SU-DHL-6 (cell line): ENCODE results near the gene SUMO4.

Experiments used
- H2AFZ ChIP-seq: fragments of 200-600 bp; sonication (generic); 2 replicates; pipeline ENCODE4 v1.6.1; 2014; ENCODE audit warnings: low read depth, mild to moderate bottlenecking, moderate library complexity, mixed read lengths, antibody characterized with exemption, low read length; ENCODE audit not compliant: severe bottlenecking
- H3F3A ChIP-seq: fragments of 200-600 bp; shearing (Covaris generic); 2 replicates; pipeline ENCODE4 v1.6.0; 2016; ENCODE audit warnings: antibody characterized with exemption, mild to moderate bottlenecking; ENCODE audit not compliant: insufficient read depth
- H3K27ac ChIP-seq: fragments of 200-600 bp; sonication (generic); 2 replicates; pipeline ENCODE4 v1.5.1; 2016; ENCODE audit warnings: low read depth, mild to moderate bottlenecking, low read length, moderate library complexity, mixed read lengths
- H3K27me3 ChIP-seq: fragments of 200-600 bp; sonication (generic), shearing (Covaris generic); 2 replicates; pipeline ENCODE4 v1.6.0; 2014; ENCODE audit warnings: mild to moderate bottlenecking, low read length
- H3K36me3 ChIP-seq: fragments of 200-600 bp; sonication (generic); 2 replicates; pipeline ENCODE4 v1.6.1; 2014; ENCODE audit warnings: mild to moderate bottlenecking, low read length, mixed read lengths
- H3K4me2 ChIP-seq: fragments of 300-600, 200-600 bp; shearing (Covaris generic), sonication (generic); 2 replicates; pipeline ENCODE4 v1.6.0; 2014; ENCODE audit warnings: low read length, low read depth, mild to moderate bottlenecking; ENCODE audit not compliant: poor library complexity, severe bottlenecking
- H3K4me3 ChIP-seq: fragments of 200-600 bp; sonication (generic); 2 replicates; pipeline ENCODE4 v1.5.1; 2014; ENCODE audit warnings: antibody characterized with exemption, low read length, mild to moderate bottlenecking, mixed read lengths; ENCODE audit not compliant: insufficient read depth, poor library complexity, severe bottlenecking
- H3K79me2 ChIP-seq: fragments of 200-600 bp; sonication (generic); 2 replicates; pipeline ENCODE4 v1.6.1; 2014; ENCODE audit warnings: mild to moderate bottlenecking, low read length, moderate library complexity; ENCODE audit not compliant: insufficient read depth
- H3K9ac ChIP-seq: fragments of 200-600 bp; sonication (generic); 2 replicates; pipeline ENCODE4 v1.7.0; 2014; ENCODE audit warnings: mild to moderate bottlenecking, low read length
- H3K9me2 ChIP-seq: fragments of 200-600 bp; sonication (generic); replicated peaks from 2 replicates; pipeline ENCODE4 v1.6.1; 2014; ENCODE audit warnings: low read length; ENCODE audit not compliant: insufficient read depth
- H3K9me3 ChIP-seq: fragments of 200-600 bp; sonication (generic); 2 replicates; pipeline ENCODE4 v1.6.1; 2014; ENCODE audit warnings: low read length, mixed read lengths; ENCODE audit not compliant: insufficient read depth
- H4K20me1 ChIP-seq: fragments of 200-600 bp; sonication (generic); 2 replicates; pipeline ENCODE4 v1.6.1; 2014; ENCODE audit warnings: low read depth, mild to moderate bottlenecking, antibody characterized with exemption, low read length, moderate library complexity, mixed read lengths
- CTCF ChIP-seq: fragments of 200-600 bp; sonication (generic); IDR thresholded peaks from one replicate; pipeline ENCODE4 v1.5.1; 2017; ENCODE audit warnings: antibody characterized with exemption, mild to moderate bottlenecking, low read length, moderate library complexity; ENCODE audit not compliant: insufficient read depth, poor library complexity, severe bottlenecking
- EZH2phosphoT487 ChIP-seq: fragments of 200-600 bp; sonication (generic), shearing (Covaris generic); conservative IDR thresholded peaks from 2 replicates; pipeline ENCODE4 v1.6.1; 2018; ENCODE audit warnings: mild to moderate bottlenecking, antibody characterized with exemption, low read length, moderate library complexity, mixed read lengths

The SUMO4 gene

GRCh38 chr6:149429427-149430360, 29.6 kb downstream of the SUMO4 start:
- H4K20me1 ChIP-seq, result no peaks in the 10 kb centered on the region
- H3K4me2 ChIP-seq, result no peak overlapping the region
- H3K9ac ChIP-seq, result no peak overlapping the region
- H3K9me3 ChIP-seq, result no peaks in the 10 kb centered on the region
- H3K79me2 ChIP-seq, result no peaks in the 10 kb centered on the region
- no peak overlapping the region for H2AFZ ChIP-seq
- no peak for TF ChIP-seq EZH2phosphoT487
- no peak for TF ChIP-seq CTCF
- no peaks in the 10 kb centered on the region for H3F3A ChIP-seq
- no peak overlapping the region for H3K27ac ChIP-seq
- H3K9me2 ChIP-seq, result no peaks in the 10 kb centered on the region
- H3K4me3 ChIP-seq, result no peak overlapping the region
- H3K27me3 ChIP-seq, result no peaks in the 10 kb centered on the region
- no peaks in the 10 kb centered on the region for H3K36me3 ChIP-seq

GRCh38 chr6:149431905-149432775, 32.1 kb downstream of the SUMO4 start:
- TF ChIP-seq EZH2phosphoT487 (no peak), CTCF (peak; percentile 90)
- Histone ChIP-seq H3K9me3 (no peaks in the 10 kb centered on the region), H3K27me3 (no peaks in the 10 kb centered on the region), H3F3A (no peaks in the 10 kb centered on the region), H3K27ac (no peak overlapping the region), H4K20me1 (no peaks in the 10 kb centered on the region), H3K4me2 (peak overlapping the region; percentile 25), H2AFZ (no peak overlapping the region), H3K4me3 (no peak overlapping the region), H3K36me3 (no peaks in the 10 kb centered on the region), H3K9me2 (no peaks in the 10 kb centered on the region), H3K9ac (no peak overlapping the region), H3K79me2 (no peaks in the 10 kb centered on the region)

DNA sequence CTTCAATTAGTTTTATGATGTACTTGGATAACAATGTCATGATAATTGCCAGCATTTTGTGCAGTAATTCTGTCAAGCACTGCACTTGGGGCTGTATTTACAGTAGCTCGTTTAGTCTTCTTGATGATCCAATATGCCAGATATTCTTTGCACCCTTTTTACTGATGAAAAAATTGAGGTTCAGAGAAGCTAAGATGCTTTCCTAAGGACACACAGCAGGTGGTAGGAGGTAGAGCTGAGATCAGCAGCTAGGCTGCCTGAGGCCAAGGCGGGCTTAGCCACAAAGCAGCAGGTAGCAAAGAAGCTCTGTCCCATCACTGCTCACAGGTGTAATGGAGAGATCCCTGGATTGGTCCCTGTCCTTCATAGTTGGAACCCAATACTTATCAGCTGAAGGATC, 33.3 kb downstream of the SUMO4 start:
- Histone ChIP-seq H3K4me2 (no peak overlapping the region), H3K27me3 (no peaks in the 10 kb centered on the region), H3K9ac (no peak overlapping the region), H3K9me3 (no peaks in the 10 kb centered on the region), H3K36me3 (no peaks in the 10 kb centered on the region), H3K9me2 (no peaks in the 10 kb centered on the region), H4K20me1 (no peaks in the 10 kb centered on the region), H3K79me2 (no peaks in the 10 kb centered on the region), H3K4me3 (no peak overlapping the region), H3K27ac (no peak overlapping the region), H2AFZ (no peak overlapping the region), H3F3A (no peaks in the 10 kb centered on the region)
- TF ChIP-seq CTCF (no peak), EZH2phosphoT487 (no peak)
